HG03457 (cell line): ENCODE data around the gene FIP1L1.
"Not testable (repeated sequence)": the region's sequence is repeated elsewhere in the genome, so short reads cannot be mapped to it uniquely, and the experiment has no call there.

Experiments
- ATAC-seq: cut with Tn5 transposase; IDR thresholded peaks from one replicate; pipeline ENCODE4 v1.9.1; 2021; ENCODE audit warnings: moderate number of reproducible peaks; ENCODE audit not compliant: unreplicated experiment

FIP1L1 gene

DNA sequence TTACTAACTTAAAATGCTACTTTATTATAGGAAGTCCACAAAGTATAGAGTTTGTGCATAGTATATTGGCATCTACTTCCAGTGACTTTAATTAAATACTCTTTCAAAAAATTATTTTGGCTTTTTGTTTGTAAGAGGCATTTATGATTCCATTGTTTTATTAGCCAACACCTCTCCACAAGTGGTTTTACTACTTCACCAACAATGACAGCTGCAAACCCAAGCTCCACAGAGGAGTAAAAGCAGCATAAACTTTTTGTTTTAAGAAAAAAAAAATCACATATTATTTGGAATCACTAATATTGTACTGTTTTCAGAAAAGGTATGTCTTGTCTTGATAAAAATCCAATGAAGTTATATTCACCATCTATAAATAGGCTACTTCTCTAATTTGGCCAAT lies 88.5 kb downstream of the FIP1L1 start:
- no peak for ATAC-seq

DNA sequence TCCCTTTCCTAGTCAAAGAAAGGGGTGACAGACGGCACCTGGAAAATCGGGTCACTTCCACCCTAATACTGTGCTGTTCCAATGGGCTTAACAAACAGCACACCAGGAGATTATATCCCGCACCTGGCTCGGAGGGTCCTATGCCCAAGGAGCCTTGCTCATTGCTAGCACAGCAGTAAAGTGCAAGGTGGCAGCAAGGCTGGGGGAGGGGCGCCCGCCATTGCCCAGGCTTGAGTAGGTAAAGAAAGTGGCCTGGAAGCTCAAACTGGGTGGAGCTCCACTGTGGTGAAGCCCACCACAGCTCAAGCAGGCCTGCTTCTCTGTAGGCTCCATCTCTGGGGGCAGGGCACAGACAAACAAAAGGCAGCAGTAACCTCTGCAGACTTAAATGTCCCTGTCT lies 89.1 kb downstream of the FIP1L1 start:
- not testable (repeated sequence) for ATAC-seq

DNA sequence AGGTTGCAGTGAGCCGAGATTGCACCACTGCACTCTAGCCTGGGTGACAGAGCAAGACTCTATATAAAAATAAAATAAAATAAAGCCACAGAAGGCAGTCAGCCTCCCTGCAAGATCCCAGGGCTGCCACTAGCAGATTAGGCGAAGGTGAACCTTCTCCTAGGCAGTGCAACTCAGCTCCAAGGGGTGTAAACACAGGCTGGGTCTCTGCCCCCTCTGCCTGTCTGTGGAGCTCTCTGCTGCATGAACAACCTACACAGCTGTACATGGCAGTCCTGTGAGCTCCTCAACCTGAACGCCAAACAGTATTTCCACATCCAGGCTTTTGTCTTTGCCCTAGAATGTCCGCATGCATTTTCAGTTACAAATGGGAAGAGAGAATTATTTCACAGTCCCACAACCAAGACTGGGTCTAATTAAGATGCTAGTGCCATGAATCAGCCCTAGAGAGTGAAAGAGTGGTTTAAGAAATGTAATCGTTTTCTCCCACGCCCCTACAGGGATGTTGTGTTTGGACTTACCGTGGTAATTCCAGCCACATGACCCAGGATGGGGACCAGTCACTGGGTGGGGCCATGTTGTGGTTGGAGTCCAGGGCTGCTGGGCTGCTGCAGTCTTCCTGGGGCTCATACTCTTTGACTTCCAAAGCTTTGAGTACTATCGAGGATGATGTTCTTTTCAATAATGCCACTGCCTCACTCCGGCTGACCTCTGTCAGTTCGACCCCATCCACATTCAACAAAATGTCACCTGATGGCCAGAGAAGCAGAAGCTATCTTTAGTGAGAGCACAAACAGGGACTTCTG lies 99.0 kb downstream of the FIP1L1 start:
- ATAC-seq: no peak

DNA sequence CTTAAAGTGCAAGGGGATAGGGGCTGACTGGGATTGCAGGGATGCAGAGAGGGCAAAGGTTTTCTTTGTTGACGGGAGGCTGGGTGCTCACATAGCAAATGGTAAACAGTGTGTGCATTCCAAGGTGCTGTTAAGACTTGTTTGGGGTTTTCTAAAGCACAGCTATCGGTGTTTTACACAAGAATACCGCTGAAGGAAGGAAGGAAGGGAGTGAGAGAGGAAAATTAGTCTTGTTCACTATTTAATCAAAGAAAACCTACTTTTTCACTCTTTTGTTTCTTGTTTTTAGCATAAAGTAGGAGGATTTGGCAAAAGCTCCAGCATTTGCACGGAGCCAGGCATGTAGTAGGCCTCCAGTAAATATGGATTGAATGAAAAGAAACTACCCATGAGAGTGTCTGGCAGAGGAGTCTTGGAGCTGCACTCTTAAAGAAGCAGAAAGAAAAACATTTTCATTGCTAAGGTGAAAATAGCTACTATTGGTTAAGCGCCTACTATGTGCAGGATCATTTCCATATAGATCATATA lies 99.7 kb downstream of the FIP1L1 start:
- ATAC-seq: no peak

DNA sequence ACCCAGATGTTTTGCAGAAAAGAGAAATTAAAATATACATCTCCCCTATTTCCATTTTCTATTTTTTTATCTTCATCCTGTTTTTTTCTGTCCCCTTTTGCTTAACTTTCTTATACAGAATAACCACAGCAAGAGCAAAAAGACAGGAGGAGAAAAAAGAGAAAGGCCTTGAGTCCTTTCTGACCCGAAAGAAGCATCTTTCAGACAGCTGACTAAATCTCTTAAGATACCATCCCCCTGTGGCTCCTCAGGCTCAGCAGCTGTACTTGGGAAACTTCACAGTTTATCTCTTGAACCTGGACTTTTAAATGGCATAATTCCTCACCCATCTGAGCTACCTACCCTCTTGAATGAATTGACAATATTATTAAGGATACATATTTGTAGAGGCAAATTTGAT lies 100.2 kb downstream of the FIP1L1 start:
- no peak for ATAC-seq

DNA sequence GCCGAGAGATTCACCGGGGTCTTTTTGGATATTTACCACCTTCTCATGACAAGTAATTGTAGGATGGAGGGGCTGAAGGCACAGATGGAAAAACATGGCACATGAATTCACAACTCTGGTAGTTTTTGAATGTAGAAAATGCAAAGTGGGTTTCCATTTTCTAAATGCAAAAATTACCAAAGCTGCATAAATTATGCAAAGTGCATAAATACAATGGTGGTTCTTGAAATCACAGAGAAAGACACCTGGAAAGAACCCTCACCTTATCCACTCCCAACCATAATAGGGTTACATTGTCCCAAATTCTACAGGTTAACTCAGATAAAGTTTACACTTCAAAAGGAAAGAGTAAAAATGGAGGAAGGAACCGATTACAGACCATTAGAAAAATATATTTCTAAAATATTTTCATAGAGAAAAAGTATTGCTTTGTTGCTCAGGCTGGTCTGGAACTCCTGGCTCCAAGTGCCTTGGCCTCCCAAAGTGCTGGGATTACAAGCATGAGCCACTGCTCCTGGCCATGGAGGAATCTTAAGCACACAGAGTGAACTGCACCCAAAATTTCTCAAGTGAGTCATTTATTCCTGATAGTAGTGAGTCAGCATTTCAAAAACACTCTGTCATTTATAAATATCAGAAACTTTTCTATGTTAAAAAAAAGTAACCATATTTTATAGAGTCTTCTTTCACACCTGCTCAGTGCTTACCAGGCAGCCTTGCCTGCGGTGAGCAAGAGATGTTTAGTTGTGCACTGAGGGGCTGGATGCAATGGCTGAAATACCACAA lies 101.4 kb downstream of the FIP1L1 start:
- ATAC-seq: no peak

DNA sequence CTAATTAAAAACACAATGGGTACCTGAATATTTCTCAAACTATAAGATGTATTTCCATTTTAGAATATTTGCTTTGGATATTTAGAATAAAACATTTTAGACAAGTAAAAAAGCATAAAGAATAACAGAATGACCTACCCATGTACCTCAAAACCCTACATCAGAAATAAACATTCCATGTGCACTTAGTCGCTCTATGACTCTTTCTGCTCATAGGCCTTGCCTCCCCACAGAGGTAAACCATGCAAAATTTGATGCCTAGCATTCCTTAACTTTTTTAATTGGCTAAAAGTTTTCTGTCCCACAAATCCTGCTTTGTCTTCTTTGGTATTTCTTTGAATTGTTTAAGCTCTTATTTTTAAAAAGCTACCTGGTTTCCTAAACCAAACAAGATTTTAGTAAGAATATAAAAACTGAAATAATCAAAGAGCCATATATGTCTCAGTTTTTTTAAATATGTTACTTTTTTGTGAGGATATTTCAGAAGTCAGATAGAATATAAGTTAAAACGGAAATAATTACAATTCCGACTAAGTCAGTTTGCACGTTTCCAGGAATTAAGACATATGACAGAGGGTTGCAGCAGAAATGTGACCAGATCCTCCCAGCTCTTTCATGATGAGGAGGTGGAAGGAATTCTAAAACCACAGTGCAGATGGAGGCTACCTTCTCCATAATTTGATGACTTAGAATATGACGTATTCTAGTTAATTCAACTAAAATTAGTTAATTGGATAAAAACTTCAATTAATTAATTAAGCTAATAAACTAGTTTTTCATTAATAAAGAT lies 102.5 kb downstream of the FIP1L1 start:
- ATAC-seq: no peak

DNA sequence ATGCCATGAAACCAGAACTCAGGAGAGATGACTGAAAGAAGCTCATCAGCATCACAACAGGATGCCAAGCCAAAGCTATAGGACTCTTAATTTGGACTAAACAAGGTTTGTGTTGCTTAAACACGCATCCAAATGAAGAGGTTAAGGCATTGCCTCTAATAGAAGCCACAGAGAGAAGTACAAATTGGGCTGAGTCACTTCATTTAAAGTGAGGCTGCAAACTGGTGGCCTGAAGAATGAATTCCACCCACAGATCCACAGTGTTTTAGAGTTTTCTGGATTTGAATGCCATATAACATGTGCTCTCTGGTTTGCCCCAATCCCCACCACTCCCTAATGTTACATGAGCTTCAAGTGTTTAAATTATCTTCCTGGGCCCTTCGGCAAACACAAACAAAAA lies 103.5 kb downstream of the FIP1L1 start:
- ATAC-seq: no peak

DNA sequence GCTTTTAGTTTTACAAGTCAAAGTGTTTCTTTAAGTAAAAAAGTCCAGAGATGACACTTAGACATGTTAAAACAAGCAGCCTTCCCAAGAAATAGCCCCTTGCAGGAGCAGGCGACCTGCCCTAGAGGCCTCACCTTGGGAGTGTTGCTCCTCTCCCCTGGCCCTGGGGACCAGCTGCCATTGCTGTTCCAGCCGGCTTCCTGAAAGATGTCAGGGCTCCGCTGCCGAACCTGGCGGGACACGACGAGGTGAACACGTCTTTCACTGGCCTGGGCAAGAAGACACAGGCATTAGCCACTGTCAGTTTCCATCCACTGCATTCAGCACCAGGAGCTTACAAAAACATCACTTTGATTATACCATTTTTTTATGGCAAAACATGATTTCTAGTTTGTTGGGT lies 104.1 kb downstream of the FIP1L1 start:
- no peak for ATAC-seq

DNA sequence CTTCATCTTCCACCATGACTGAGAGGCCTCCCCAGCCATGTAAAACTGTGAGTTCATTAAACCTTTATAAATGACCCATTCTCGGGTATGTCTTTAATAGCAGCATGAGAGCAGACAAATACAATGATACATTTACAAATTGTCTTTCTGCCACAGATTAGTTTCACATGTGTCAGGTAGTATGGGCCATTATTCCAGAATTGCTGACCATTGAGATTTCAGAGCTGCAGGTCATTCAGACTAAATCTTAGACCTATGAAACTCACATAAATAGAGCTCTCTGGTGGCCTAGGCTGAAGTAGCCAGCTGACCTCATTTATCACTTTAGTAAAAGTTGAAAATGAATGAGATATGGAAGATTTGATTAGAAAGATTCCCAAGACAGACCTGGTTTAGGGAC lies 105.8 kb downstream of the FIP1L1 start:
- no peak for ATAC-seq

DNA sequence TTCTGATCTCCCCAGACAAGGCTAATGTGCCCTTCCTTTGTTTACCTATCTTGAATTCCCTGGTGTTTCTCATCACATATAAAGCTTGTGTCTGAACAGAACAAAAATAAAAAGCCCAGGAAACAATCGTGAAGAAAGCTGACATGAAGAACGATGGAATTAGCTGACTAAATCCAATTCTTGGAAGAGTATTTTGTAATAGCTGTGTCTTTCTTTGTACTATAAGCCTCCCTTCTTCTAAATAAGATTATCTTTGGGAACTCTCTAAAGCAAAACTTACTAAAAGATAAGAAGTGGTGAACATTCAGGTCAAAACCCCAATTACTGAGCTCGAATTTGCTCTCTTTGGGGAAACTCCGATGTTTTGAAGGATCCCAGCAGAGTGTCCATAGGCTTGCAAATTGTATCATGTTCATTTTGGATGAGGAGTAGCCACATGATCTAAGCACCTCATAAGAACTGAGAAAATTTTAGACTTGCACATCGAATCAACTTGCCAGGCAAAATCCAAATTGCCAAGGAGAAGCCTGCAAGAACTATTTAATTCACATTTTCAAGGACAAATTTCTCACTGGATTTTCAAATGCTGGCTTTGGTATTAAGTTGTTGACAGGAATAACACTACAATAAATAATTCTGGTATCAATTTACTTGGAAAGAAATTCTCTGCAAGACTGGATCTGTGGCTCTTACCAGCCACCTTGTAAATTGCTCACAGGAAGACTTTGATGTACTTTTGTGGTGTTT lies 107.6 kb downstream of the FIP1L1 start:
- ATAC-seq: no peak

DNA sequence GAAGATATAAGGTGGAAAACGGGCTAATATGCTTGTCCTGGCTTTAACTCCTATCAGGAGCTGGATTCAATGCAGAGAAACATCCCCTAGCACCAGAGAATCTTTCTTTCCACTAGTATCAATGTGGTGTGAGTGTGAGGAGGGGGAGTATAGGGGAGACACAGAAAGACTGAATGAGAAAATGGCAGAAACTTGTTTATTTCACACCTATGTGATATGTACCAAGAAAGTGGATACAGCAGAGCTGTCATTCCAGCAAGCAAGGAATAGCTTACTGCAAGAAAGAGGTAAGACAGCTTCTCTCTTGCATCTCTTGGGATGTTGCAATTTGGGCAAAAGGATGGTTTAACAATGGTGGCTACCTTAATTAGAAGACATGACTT lies 108.2 kb downstream of the FIP1L1 start:
- no peak for ATAC-seq

DNA sequence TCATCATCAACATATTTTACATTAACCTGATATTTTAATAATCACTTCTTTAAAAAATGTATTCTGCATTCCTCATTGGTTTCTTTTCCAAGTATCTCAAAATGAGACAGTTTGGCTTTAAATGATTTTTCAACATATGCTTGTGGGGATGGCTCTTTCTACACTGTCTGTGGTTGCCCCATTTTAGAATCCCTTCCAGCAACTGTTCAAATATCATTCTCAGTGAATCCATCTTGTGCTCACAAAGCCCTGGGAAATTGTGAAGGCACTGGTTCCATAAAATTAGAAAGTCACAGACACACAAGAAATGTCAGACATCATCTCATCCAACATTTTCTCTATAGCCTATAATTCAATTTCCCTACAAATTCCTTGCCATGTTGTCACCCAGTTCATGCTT lies 110.3 kb downstream of the FIP1L1 start:
- no peak for ATAC-seq

DNA sequence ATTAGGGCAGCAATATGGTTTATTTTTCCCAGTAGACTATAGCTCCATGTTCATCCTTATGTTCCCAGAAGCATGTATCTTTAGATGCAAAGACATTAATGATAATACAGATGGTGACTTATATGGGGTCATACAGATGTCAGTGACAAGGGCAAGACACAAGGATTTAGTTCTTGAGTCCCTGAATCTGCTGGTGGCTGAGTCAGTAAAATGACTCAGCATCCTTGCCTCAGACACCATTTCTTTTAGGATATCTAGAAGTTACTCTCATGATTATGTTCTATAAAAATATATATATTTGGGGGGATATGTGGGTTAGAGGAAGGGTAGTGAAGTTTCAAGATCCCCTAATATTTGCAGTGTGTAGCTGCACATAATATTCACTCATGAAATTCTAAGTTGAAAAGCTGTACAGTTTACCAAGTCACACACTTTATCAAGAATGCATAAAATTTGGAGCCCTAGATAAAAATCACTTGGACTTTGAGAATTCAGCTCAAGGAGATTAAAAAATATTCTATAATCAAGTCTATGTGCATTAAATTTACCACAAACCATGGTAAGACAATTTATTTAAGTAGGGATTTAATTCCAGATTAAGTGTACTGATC lies 111.9 kb downstream of the FIP1L1 start:
- no peak for ATAC-seq

DNA sequence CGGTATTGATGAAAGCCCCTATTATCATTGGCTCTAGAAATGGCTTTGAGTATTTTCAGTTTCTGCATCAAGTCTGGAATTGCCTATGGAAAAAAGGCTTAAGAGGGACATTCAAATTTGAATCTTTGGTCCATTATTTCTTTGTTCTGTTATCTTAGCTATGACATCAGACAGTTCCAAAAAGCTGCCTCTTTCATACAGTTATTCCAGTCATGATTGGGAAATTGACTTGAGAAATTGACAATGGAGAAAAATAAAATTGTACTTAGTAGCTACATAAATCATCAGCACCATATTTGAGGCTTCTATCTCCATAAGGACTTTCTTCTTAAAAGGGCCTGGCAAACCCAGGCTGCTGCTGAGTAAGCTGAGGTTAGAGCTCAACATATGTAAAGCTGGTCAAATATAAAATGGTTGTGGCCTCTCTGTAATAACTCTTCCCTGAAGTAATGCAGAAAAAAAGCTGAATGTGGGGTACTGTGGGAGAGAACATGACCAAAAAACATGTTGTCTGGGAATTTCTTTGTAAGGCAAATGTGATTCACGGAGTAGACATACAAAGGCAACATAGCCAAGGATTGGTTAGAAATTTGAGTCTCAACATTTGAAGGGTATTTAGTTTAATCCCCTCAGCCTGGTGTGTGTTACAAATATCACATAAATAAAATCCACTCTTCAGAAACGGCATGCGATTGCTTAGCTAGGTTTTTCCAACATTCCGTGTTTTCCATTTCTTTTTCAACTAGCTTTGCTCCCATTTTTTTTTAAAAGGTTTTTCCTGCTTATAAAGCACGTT lies 112.9 kb downstream of the FIP1L1 start:
- no peak for ATAC-seq

DNA sequence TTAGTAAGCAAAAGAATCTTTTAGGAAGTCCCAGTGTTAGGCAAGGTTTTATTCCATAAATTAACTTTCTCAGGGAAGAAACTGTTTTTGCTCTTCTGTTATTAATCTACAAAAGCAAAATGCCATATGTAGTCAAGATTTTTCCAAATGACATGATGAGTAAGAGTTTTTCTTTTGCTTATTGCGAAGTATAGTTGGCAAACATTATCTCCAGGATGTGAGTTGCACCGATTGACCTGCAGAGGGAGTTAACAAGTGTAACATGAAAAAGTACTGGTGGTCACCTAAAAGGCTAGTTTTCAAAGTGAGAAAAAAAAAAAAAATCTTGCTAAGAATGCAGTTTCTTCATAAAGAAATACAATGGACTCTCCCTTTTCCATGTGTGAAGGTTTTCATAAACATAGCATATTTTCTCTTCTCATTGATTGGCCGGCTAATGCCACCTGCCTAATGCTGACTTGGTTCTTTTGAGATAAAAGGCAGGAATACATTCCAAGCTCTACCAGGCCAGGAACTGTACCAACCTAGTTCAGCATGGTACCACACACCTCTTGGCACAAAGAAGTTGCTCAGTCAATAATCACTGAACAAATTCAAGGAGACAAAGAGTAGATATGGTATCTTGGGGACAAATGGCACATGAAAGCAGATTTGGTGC lies 113.7 kb downstream of the FIP1L1 start:
- ATAC-seq: no peak

DNA sequence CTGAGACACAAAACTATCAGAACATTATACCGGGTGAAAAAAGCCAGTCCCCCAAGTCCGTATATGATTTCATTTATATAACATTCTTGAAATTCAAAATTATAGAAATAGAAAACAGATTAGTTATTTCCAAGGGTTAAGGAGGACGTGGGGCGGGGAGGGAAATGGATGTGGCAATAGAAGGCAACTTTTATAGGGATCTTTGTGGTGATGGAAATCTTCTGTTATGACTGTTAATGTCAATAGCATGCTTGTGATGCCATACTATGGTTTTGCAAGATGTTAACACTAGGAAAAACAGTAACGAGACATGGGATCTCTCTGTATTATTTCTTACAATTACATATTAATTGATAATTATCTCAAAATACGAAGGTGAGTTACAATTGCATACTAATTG lies 117.4 kb downstream of the FIP1L1 start:
- ATAC-seq: no peak

DNA sequence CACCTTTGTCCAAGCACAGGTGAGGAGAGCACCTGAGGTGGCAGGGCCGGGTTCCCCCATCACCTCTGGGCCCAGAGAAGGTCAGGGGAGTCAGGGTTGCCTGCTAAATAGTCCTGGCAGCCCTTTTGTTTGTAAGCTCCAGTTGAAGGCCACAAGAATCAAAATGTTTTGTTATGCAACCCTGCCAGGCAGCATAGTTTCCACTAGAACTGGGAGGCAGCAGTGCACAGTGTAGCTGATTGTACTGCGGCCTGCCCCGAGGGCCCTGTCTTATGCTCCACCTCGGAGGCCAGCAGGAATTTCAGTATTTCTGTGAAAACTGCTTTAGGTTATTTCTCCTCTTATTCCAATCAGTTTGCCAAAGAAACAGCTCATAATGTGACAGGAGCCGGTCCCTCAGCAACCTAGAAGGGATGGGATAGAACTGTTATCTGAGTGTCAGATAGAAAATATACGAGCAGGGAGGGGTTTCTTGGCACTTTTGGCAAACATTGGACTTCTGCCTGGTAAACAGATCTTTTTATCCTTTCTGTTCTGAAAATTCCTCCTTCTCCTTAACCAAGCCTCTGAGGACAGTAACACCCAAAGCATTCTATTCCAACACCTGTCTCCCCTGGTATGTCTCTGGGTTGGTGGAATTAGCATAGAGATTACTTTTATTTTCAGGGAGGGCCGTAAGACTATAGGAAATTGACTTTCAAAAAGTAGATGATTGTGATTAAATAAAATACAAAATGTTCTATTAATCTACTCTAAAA lies 120.2 kb downstream of the FIP1L1 start:
- ATAC-seq: no peak
